IPS-18a (cell line): ENCODE data around the gene GAP43.

Experiments used
- H3K27ac ChIP-seq: one replicate; pipeline ENCODE4 v1.5.1; 2013; ENCODE audit warnings: low read length
- H3K27me3 ChIP-seq: one replicate; pipeline ENCODE4 v1.6.1; 2013; ENCODE audit warnings: mild to moderate bottlenecking, low read length; ENCODE audit not compliant: control insufficient read depth, insufficient read depth
- H3K36me3 ChIP-seq: one replicate; pipeline ENCODE4 v1.6.1; 2013; ENCODE audit warnings: low read depth, low read length; ENCODE audit not compliant: control insufficient read depth
- H3K4me1 ChIP-seq: one replicate; pipeline ENCODE4 v1.6.1; 2013; ENCODE audit warnings: low read depth, low read length; ENCODE audit not compliant: control insufficient read depth
- H3K4me3 ChIP-seq: one replicate; pipeline ENCODE4 v1.5.1; 2013; ENCODE audit warnings: low read length
- H3K9ac ChIP-seq: one replicate; pipeline ENCODE4 v1.6.1; 2013; ENCODE audit warnings: mild to moderate bottlenecking, low read length, moderate library complexity
- H3K9me3 ChIP-seq: one replicate; pipeline ENCODE4 v1.6.1; 2013; ENCODE audit warnings: low read depth, low read length; ENCODE audit not compliant: control insufficient read depth

GAP43 gene

DNA sequence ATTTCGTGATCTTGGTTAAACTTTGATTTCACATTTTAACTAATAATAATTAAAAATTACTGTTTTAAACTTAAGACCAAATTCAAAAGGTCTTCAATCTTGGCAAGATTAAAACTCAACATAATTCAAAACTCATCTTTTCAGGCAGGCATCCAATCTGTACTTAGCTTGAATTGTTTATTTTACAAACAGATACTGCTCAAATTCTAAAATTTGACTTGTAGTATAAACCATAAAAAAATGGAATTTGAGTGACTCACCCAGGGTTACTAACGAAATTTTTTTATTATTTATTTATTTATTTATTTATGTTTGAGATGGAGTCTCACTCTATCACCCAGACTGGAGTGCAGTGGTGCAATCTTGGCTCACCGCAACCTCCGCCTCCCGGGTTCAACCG, 64.4 kb downstream of the GAP43 start:
- no peak overlapping the region for H3K4me3 ChIP-seq
- no peaks in the 10 kb centered on the region for H3K36me3 ChIP-seq
- no peaks in the 10 kb centered on the region for H3K4me1 ChIP-seq
- no peaks in the 10 kb centered on the region for H3K27me3 ChIP-seq
- H3K27ac ChIP-seq, result no peak overlapping the region
- H3K9ac ChIP-seq, result no peak overlapping the region
- no peaks in the 10 kb centered on the region for H3K9me3 ChIP-seq

DNA sequence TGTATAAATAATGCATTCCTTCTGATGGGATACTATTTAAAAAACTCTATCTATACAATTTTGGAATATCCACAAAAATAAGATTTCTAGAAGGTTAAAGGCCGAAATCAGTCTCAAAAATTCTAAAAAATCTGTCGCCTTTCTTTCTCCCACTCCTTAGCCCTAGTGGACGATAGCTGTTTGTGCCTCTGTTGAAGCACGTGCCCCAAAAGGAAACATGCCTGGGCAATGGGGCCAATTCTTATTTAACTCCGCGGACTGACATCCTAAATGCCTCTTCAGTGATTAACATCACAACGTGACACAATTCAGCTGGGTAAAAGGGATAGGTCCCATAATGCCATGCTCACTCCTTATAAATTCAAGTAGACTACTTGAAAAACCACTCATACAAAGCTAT, 65.1 kb downstream of the GAP43 start:
- Histone ChIP-seq H3K36me3 (no peaks in the 10 kb centered on the region), H3K9me3 (no peaks in the 10 kb centered on the region), H3K9ac (no peak overlapping the region), H3K4me3 (no peak overlapping the region), H3K27me3 (no peaks in the 10 kb centered on the region), H3K4me1 (no peaks in the 10 kb centered on the region), H3K27ac (no peak overlapping the region)

DNA sequence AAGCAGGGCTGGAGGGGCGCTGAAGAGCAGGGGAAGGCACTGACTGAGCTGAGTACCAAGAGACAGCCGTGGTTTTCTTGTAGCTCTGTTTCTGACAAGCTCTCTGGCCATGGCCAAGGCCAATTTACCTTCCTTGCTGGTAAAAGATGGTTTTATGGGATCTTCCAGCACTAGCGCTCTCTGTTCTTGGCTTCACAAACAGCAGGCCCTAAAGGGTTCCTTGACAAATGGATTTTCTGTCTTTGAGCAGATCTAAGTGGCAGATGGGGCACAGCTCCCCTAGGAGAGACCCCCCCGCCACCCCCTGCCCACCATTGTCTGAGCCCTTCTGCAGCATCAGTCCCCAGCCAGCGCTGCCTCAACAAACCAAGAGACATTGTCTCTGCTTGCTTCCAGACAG, 66.6 kb downstream of the GAP43 start:
- Histone ChIP-seq H3K27me3 (no peaks in the 10 kb centered on the region), H3K4me1 (no peaks in the 10 kb centered on the region), H3K4me3 (no peak overlapping the region), H3K9me3 (no peaks in the 10 kb centered on the region), H3K9ac (no peak overlapping the region), H3K36me3 (no peaks in the 10 kb centered on the region), H3K27ac (no peak overlapping the region)

DNA sequence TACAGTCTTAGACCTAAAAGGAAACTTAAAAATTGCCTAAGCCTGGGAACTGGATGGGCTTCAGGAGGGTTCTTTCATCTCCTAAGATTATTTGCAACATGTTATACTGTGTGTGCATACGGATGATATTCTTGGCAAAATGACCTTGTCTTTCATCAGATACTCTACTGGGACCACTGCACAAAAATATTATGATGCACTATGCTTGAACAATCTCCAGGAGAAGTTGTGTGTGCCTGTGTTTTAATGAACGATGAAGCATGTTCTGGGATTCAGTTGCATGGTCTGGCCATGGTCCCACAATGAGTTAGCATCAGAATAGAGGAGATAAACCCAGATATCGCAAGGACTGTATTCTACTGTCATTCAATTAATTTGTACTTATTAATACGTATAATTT, 68.7 kb downstream of the GAP43 start:
- Histone ChIP-seq H3K27ac (no peak overlapping the region), H3K27me3 (no peaks in the 10 kb centered on the region), H3K4me1 (no peaks in the 10 kb centered on the region), H3K9ac (no peak overlapping the region), H3K4me3 (no peak overlapping the region), H3K9me3 (no peaks in the 10 kb centered on the region), H3K36me3 (no peaks in the 10 kb centered on the region)

DNA sequence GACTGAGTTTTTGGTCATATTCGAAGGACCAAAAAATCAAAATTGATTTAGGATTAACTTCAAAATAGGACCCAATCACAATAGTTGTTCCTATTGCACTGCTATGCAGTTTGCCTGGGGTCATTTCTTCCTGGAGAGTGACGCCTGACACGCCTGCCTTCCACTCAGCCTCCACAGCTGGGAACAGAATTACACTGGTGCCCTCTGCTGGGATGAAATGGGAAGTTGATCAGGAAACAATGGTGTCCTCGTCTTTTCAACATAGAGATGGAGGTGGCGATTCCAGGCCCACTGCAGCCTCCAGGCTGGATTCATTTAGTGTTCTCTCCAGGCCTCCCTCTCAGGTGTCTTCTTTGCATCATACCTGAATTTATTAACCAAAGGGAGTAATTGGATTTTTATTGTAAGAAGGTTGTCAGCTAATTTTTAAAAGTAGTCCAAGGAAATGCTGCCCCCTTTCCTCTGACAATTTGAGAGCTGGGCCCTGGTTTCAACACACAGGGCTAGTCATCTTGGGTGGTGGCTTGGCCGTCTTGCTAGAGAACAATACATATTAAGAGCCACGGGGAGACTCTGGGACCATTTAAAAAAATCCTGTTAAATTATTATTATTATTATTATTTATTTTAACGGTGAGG, 69.7 kb downstream of the GAP43 start:
- H3K9ac ChIP-seq, result no peak overlapping the region
- no peaks in the 10 kb centered on the region for H3K9me3 ChIP-seq
- no peaks in the 10 kb centered on the region for H3K27me3 ChIP-seq
- H3K4me1 ChIP-seq, result no peaks in the 10 kb centered on the region
- H3K4me3 ChIP-seq, result no peak overlapping the region
- H3K27ac ChIP-seq, result no peak overlapping the region
- H3K36me3 ChIP-seq, result no peaks in the 10 kb centered on the region

DNA sequence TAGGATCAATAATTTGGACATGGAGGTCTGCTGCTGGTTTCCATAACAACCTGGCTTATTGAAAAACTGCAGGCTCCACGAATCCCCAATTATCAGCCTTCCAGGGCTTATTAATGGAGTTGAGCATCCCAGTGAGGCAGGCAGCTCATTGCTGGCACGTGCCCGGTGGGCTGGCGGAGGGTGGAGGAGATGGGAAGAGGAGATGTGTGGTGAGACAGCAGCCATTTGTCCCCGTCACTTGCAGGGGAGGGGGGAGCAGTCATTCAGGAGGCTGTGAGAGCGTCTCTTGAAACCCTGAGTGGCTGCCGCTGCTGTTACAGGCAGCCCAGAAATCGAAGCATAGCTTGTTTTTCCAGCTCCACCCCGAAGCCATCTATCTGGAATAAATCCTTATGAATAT, 70.6 kb downstream of the GAP43 start:
- no peak overlapping the region for H3K9ac ChIP-seq
- H3K4me1 ChIP-seq, result peaks cover 6% of the 10 kb centered on the region
- no peak overlapping the region for H3K27ac ChIP-seq
- H3K4me3 ChIP-seq, result no peak overlapping the region
- H3K36me3 ChIP-seq, result no peaks in the 10 kb centered on the region
- no peaks in the 10 kb centered on the region for H3K27me3 ChIP-seq
- no peaks in the 10 kb centered on the region for H3K9me3 ChIP-seq

GRCh38 chr3:115695090-115695489, 71.8 kb downstream of the GAP43 start:
- Histone ChIP-seq H3K4me3 (no peak overlapping the region), H3K4me1 (peaks cover 13% of the 10 kb centered on the region), H3K9ac (no peak overlapping the region), H3K9me3 (no peaks in the 10 kb centered on the region), H3K36me3 (no peaks in the 10 kb centered on the region), H3K27me3 (no peaks in the 10 kb centered on the region), H3K27ac (no peak overlapping the region)

- no peaks in the 10 kb centered on the region for H3K36me3 ChIP-seq
- no peaks in the 10 kb centered on the region for H3K27me3 ChIP-seq
- H3K4me3 ChIP-seq, result no peak overlapping the region
- no peak overlapping the region for H3K9ac ChIP-seq
- peaks cover 13% of the 10 kb centered on the region for H3K4me1 ChIP-seq
- no peaks in the 10 kb centered on the region for H3K9me3 ChIP-seq
- H3K27ac ChIP-seq, result no peak overlapping the region
Observed at GRCh38 chr3:115697263-115698053, 74.1 kb downstream of the GAP43 start.

DNA sequence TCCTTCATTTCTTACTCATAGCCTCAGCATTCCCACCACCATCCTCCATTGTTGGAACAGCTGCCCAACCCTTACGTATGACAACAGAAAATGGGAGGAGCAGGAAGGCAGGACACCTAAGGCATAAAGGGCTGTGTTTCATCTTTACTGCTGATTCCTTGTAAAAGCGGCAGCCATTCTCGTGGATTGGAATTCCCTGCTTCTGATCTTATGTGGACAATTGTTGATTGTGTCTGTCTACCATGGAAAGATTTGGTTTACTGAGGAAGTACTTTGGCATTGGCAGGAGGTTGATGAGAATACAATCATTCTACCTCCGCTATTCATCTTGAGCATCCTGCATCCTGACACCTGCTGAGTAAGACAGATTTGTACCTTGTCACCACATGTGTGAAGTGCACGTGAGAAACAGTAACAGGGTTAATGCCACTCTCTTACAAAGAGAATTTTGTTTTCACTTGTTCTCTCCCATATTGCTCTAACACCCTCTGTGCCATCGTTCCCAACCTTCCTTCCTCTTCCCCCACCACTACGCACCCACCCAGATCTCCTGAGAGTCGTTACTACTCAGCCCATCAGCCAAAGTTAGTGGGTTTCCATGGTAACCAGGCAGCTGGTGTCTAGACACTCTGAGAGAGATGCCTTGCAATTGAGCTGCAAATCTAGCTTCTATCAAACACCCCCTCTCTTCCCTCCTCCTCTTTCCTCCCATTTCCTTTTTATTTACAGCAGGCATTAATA, 75.7 kb downstream of the GAP43 start:
- Histone ChIP-seq H3K4me3 (no peak overlapping the region), H3K9me3 (no peaks in the 10 kb centered on the region), H3K36me3 (no peaks in the 10 kb centered on the region), H3K27ac (no peak overlapping the region), H3K4me1 (peaks cover 13% of the 10 kb centered on the region), H3K27me3 (no peaks in the 10 kb centered on the region), H3K9ac (no peak overlapping the region)

DNA sequence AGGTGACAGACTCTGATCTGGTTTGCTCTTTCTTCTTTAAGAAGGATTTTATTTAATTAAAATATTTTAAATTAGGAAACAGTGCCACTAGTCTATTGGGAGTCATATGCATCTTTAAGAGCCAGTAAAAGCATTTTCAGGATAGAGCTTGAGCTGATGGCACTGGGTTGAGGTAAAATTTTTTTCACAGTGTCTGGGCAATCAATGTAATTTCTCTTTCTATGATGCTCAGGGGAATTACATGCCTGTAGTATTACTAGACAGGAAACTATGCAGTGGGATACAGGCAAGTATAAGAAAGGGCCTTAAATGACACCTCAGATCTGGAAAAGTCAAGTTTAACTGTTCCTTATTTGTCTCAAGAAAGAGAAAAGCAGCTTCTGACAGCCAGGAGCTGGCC, 76.4 kb downstream of the GAP43 start:
- Histone ChIP-seq H3K9me3 (no peaks in the 10 kb centered on the region), H3K9ac (no peak overlapping the region), H3K36me3 (no peaks in the 10 kb centered on the region), H3K4me3 (no peak overlapping the region), H3K4me1 (peaks cover 13% of the 10 kb centered on the region), H3K27ac (no peak overlapping the region), H3K27me3 (no peaks in the 10 kb centered on the region)

- Histone ChIP-seq H3K4me1 (peaks cover 13% of the 10 kb centered on the region), H3K9me3 (no peaks in the 10 kb centered on the region), H3K27me3 (no peaks in the 10 kb centered on the region)
Observed at GRCh38 chr3:115702598-115702997, 79.3 kb downstream of the GAP43 start.

More at GRCh38 chr3:115702598-115702997, 79.3 kb downstream of the GAP43 start:
- no peak overlapping the region for H3K27ac ChIP-seq
- no peaks in the 10 kb centered on the region for H3K36me3 ChIP-seq
- H3K9ac ChIP-seq, result no peak overlapping the region
- H3K4me3 ChIP-seq, result no peak overlapping the region
